ENCODE data around the gene SLC43A1. TPM values are rescaled to one million over a fixed set of nuclear protein-coding genes. Genes with fewer than 3 reads are reported as not detected.

The SLC43A1 gene
- total RNA-seq, 1 experiment from 2014 or later = 11.8 TPM

DNA sequence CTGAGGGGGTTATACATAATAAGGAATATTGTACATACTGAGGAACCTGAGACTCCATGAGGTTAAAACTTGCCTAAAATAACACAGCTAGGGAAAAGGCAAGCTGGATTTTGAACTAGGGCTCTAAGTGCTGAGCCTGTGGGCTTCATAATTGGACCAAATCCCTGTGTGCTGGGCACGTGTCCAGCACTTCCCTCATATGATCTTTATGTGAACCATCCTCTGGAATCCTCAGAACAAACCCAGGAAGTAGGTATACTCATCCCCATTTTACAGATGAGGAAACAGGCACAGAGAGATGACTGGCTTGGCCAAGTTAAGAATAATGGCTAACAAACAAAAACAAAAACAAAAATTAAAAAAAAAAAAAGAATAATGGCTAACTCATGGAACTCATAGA, 40.3 kb downstream of the SLC43A1 start (continued):
- TF ChIP-seq, protein P1, sequence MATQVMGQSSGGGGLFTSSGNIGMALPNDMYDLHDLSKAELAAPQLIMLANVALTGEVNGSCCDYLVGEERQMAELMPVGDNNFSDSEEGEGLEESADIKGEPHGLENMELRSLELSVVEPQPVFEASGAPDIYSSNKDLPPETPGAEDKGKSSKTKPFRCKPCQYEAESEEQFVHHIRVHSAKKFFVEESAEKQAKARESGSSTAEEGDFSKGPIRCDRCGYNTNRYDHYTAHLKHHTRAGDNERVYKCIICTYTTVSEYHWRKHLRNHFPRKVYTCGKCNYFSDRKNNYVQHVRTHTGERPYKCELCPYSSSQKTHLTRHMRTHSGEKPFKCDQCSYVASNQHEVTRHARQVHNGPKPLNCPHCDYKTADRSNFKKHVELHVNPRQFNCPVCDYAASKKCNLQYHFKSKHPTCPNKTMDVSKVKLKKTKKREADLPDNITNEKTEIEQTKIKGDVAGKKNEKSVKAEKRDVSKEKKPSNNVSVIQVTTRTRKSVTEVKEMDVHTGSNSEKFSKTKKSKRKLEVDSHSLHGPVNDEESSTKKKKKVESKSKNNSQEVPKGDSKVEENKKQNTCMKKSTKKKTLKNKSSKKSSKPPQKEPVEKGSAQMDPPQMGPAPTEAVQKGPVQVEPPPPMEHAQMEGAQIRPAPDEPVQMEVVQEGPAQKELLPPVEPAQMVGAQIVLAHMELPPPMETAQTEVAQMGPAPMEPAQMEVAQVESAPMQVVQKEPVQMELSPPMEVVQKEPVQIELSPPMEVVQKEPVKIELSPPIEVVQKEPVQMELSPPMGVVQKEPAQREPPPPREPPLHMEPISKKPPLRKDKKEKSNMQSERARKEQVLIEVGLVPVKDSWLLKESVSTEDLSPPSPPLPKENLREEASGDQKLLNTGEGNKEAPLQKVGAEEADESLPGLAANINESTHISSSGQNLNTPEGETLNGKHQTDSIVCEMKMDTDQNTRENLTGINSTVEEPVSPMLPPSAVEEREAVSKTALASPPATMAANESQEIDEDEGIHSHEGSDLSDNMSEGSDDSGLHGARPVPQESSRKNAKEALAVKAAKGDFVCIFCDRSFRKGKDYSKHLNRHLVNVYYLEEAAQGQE (IDR thresholded peaks at IDR 0.05; ENCODE audit: low read depth) = no peak
- TF ChIP-seq SIN3A (IDR thresholded peaks at IDR 0.05; ENCODE audit: low read depth) (no peak), POLR2AphosphoS5 (IDR thresholded peaks at IDR 0.05; ENCODE audit: low read depth, low read length) (no peak), ZNF274 (IDR thresholded peaks at IDR 0.05; ENCODE audit: low read depth, low read length) (no peak), ELF1 (IDR thresholded peaks at IDR 0.05; ENCODE audit: borderline replicate concordance, low read depth) (no peak), SRF (IDR thresholded peaks at IDR 0.05; ENCODE audit: low read depth) (no peak), CBX3 (IDR thresholded peaks at IDR 0.05; ENCODE audit: low read depth) (no peak), TCF7L2 (IDR thresholded peaks at IDR 0.05; ENCODE audit: borderline replicate concordance, extremely low read depth, insufficient read depth, insufficient read length) (no peak), SP1 (IDR thresholded peaks at IDR 0.05; ENCODE audit: low read depth) (no peak)

DNA sequence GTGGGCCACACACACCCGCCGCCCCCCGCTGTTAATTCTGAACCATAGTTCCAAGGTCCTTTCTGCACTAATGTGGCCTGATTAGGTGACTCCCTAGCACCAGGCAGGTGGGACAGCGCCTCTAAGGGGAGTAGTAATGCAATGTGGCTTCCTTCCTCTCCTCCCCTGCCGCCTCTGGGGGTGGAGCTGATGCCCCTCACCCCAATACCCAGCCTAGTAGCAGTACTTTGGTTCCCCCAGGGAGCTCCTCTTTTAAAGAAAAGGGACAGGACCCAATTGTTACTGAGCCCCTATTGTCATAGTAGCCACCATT, 40.7 kb downstream of the SLC43A1 start:
- no peak for ATAC-seq
- CTCF ChIA-PET = interaction anchor here (0.7 to 0.9 kb wide), 2 partner anchors 17 to 19 kb away, joined by 3 to 4 read pairs; no protein-coding TSS in a partner anchor
- TF ChIP-seq, protein P1 (IDR thresholded peaks at IDR 0.05; ENCODE audit: low read depth) = no peak
- no peak for TF ChIP-seq EGR1 (IDR thresholded peaks at IDR 0.05; ENCODE audit: low read depth)
- TF ChIP-seq ZNF274 (IDR thresholded peaks at IDR 0.05; ENCODE audit: low read depth, low read length) = no peak
- TF ChIP-seq CEBPB (IDR thresholded peaks at IDR 0.05; ENCODE audit: low read depth) = no peak
- TF ChIP-seq, protein P2, sequence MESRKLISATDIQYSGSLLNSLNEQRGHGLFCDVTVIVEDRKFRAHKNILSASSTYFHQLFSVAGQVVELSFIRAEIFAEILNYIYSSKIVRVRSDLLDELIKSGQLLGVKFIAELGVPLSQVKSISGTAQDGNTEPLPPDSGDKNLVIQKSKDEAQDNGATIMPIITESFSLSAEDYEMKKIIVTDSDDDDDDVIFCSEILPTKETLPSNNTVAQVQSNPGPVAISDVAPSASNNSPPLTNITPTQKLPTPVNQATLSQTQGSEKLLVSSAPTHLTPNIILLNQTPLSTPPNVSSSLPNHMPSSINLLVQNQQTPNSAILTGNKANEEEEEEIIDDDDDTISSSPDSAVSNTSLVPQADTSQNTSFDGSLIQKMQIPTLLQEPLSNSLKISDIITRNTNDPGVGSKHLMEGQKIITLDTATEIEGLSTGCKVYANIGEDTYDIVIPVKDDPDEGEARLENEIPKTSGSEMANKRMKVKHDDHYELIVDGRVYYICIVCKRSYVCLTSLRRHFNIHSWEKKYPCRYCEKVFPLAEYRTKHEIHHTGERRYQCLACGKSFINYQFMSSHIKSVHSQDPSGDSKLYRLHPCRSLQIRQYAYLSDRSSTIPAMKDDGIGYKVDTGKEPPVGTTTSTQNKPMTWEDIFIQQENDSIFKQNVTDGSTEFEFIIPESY (IDR thresholded peaks at IDR 0.05; ENCODE audit: extremely low read depth, insufficient replicate concordance, low read length) = no peak
- TF ChIP-seq SP1 (IDR thresholded peaks at IDR 0.05; ENCODE audit: low read depth) = no peak
- no peak for TF ChIP-seq ELF1 (IDR thresholded peaks at IDR 0.05; ENCODE audit: borderline replicate concordance, low read depth)
- no peak for TF ChIP-seq EZH2 (IDR thresholded peaks at IDR 0.05)
- no peak for TF ChIP-seq POLR2AphosphoS5 (IDR thresholded peaks at IDR 0.05; ENCODE audit: low read depth, low read length)
- no peak for TF ChIP-seq FOSL1 (IDR thresholded peaks at IDR 0.05; ENCODE audit: low read depth)
- no peak for TF ChIP-seq RAD21 (IDR thresholded peaks at IDR 0.05; ENCODE audit: low read depth)
- no peak for TF ChIP-seq CBX3 (IDR thresholded peaks at IDR 0.05; ENCODE audit: low read depth)
- no peak for TF ChIP-seq POLR2A (IDR thresholded peaks at IDR 0.05; ENCODE audit: borderline replicate concordance, extremely low read depth, insufficient read depth, insufficient read length)
- no peak for TF ChIP-seq JUND (IDR thresholded peaks at IDR 0.05)

More for the DNA sequence above, 40.7 kb downstream of the SLC43A1 start:
- H3K4me1 ChIP-seq (ENCODE audit: control insufficient read depth in 1 of 2, insufficient read depth in 2 of 2, low read length in 2 of 2) = no peaks in the 10 kb centered on the region
- DNase-seq (ENCODE audit: low read depth, low spot score) = no peak
- H3K9ac ChIP-seq (ENCODE audit: low read length) = no peak overlapping the region
- H2AFZ ChIP-seq (ENCODE audit: low read depth, low read length, poor library complexity, severe bottlenecking) = no peak overlapping the region
- no TSS peak for BruUV-seq (replicated peaks)
- no peaks in the 10 kb centered on the region for H3K79me2 ChIP-seq (ENCODE audit: insufficient read depth, low read length)
- no peak overlapping the region for H3K4me2 ChIP-seq (ENCODE audit: low read length)
- no peaks in the 10 kb centered on the region for H3K9me3 ChIP-seq (ENCODE audit: control insufficient read depth in 1 of 2, insufficient read depth in 1 of 2, low read depth in 1 of 2, low read length in 2 of 2)
- no peak overlapping the region for H3K4me3 ChIP-seq (replicated peaks in 1 of 2; ENCODE audit: low read depth in 1 of 2, low read length in 2 of 2)
- peaks cover 0 to 2% of the 10 kb centered on the region in 2 experiments; a peak in 2 of 4 replicates for H3K36me3 ChIP-seq (ENCODE audit: control insufficient read depth in 1 of 2, insufficient read depth in 2 of 2, low read length in 2 of 2)
- intact Hi-C loops (cut with micrococcal nuclease) = no loop called here
- POLR2A ChIA-PET = no interaction called here
- no peaks in the 10 kb centered on the region for H3K9me2 ChIP-seq (ENCODE audit: insufficient read depth)
- no peak overlapping the region for H3K27ac ChIP-seq (ENCODE audit: low read depth, low read length)
- RAD21 ChIA-PET (ENCODE audit: low non-redundant PET in 1 of 2, low total read pairs in 2 of 2, uncharacterized antibody in 2 of 2, unreplicated experiment in 2 of 2) = no interaction called here
- H4K20me1 ChIP-seq (ENCODE audit: insufficient read depth) = no peaks in the 10 kb centered on the region
- no peaks in the 10 kb centered on the region for H3K27me3 ChIP-seq (ENCODE audit: insufficient read depth, low read length)
